ENCODE data around the gene PATZ1.

PATZ1 gene

DNA sequence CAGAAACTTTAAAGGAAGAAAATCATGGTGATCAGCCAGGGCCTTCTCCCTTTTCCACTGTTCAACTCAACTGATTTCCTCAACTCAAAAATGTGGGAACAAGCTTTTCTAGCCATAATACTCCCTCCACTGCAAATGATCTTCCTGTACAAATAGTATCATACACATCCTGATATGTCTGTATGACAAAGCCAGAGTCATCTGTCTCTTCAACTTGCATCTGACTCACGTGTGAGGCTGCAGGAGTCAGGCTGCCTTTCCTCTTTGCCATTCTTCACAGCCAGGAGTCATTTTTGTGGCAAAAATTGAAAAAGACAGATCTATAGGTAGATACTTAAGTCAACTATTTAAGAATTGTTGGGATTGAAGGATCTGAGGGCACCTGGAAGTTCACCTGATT is 13.3 kb downstream of the PATZ1 start (continued):
- TF ChIP-seq, protein P1, sequence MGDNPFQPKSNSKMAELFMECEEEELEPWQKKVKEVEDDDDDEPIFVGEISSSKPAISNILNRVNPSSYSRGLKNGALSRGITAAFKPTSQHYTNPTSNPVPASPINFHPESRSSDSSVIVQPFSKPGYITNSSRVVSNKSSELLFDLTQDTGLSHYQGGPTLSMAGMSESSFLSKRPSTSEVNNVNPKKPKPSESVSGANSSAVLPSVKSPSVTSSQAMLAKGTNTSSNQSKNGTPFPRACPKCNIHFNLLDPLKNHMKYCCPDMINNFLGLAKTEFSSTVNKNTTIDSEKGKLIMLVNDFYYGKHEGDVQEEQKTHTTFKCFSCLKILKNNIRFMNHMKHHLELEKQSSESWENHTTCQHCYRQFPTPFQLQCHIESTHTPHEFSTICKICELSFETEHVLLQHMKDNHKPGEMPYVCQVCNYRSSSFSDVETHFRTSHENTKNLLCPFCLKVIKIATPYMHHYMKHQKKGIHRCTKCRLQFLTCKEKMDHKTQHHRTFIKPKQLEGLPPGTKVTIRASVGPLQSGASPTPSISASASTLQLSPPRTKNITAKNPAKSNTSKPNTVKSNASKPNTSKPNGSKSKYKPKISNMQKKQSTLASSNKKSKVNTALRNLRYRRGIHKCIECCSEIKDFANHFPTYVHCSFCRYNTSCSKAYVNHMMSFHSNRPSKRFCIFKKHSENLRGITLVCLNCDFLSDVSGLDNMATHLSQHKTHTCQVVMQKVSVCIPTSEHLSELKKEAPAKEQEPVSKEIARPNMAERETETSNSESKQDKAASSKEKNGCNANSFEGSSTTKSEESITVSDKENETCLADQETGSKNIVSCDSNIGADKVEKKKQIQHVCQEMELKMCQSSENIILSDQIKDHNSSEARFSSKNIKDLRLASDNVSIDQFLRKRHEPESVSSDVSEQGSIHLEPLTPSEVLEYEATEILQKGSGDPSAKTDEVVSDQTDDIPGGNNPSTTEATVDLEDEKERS (tag by site-specific recombination; IDR thresholded peaks at IDR 0.05) = no peak

DNA sequence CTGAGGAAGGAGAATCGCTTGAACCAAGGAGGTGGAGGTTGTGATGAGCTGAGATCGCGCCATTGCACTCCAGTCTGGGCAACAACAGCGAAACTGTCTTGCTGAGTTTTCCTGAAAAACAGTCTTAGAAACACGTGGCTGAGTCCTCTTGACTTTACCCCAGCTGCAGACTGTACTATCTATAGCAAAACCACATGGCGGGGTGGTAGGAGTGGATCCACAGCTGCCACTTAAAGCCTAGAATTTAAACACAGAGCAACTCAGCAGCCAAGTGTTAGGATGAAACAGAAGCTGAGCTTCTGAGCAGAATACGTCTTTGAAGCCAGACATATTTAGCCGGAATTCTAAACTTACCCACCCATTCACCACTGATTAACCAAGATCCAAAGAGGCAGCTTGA is 14.1 kb downstream of the PATZ1 start:
- H3K9me3 ChIP-seq (ENCODE audit: control insufficient read depth, insufficient read depth, low read depth, low read length) = no peaks in the 10 kb centered on the region
- TF ChIP-seq ZNF341 (tag by site-specific recombination; IDR thresholded peaks at IDR 0.05; ENCODE audit: low read depth) (no peak), ZSCAN18 (tag by site-specific recombination; IDR thresholded peaks at IDR 0.05) (no peak), ZNF621 (tag by site-specific recombination; IDR thresholded peaks at IDR 0.05) (no peak), ZNF140 (tag by site-specific recombination; IDR thresholded peaks at IDR 0.05) (no peak), GLI4 (tag by site-specific recombination; IDR thresholded peaks at IDR 0.05) (no peak), ZNF138 (tag by site-specific recombination; IDR thresholded peaks at IDR 0.05; ENCODE audit: borderline replicate concordance) (no peak), ZNF146 (tag by site-specific recombination; IDR thresholded peaks at IDR 0.05) (no peak), ZNF510 (tag by site-specific recombination; IDR thresholded peaks at IDR 0.05; ENCODE audit: insufficient replicate concordance) (no peak)
- no peak overlapping the region for H3K27ac ChIP-seq (ENCODE audit: extremely low read depth, low read depth, low read length)
- no peak overlapping the region for H3K4me3 ChIP-seq (ENCODE audit: low read depth, low read length)
- peaks cover 50 to 89% of the 10 kb centered on the region in 2 experiments for H3K36me3 ChIP-seq (ENCODE audit: control insufficient read depth in 2 of 2, insufficient read depth in 1 of 2, low read length in 2 of 2)
- H3K4me1 ChIP-seq (ENCODE audit: control insufficient read depth, insufficient read depth, low read length) = no peaks in the 10 kb centered on the region
- POLR2A ChIA-PET = no interaction called here
- CTCF ChIA-PET = interaction anchor here (2.7 kb wide), 1 partner anchor 19 kb away, joined by 10 read pairs; no protein-coding TSS in a partner anchor

DNA sequence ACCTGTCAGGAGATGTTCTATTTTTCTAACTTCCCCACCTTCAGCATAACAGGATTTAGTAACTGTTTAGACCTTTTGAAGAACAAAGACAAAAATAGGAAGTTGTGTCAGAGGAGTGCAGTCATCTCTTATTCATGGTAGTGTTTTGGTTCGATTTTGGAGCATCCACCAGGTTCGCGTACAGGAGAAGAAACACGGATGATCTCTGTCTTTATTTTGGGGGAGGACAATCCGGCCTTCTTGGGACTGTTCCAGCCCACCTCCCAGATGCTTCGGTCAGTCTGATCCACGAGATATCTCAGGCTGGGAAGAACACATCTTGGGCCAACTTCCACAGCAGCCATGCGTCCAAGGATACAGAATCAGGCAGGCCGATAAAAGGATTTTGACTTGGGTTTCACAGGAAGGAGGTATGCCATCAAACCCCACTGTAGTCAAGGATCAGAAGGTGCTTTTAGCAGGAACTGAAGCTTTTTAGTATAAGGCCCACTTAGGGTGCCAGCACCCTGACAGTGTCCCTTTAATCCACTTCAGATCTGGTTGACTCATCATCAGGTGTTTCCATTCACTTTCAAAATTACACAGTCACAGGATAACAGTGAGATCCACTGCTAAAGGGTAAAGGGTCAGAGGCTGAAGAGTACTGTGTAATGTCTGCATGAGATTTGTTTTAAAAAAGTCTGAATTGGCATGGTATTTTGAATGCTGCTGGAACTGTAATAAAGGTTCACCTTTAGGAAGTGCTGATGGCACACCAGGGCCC is 16.5 kb downstream of the PATZ1 start:
- CTCF ChIA-PET = interaction anchor here (0.9 kb wide), 1 partner anchor 16 kb away, joined by 4 read pairs; no protein-coding TSS in a partner anchor
- Histone ChIP-seq H3K36me3 (ENCODE audit: control insufficient read depth in 2 of 2, insufficient read depth in 1 of 2, low read length in 2 of 2) (peaks cover 51 to 93% of the 10 kb centered on the region in 2 experiments), H3K27ac (ENCODE audit: extremely low read depth, low read depth, low read length) (no peak overlapping the region; the same call in 1 of the 2 replicates), H3K4me1 (ENCODE audit: control insufficient read depth, insufficient read depth, low read length) (no peaks in the 10 kb centered on the region), H3K4me3 (ENCODE audit: low read depth, low read length) (no peak overlapping the region), H3K9me3 (ENCODE audit: control insufficient read depth, insufficient read depth, low read depth, low read length) (no peaks in the 10 kb centered on the region)
- no peak for TF ChIP-seq SP3 (tag by site-specific recombination; IDR thresholded peaks at IDR 0.05)
- TF ChIP-seq KLF16 (tag by site-specific recombination; IDR thresholded peaks at IDR 0.05) = no peak
- no peak for TF ChIP-seq ZNF112 (tag by site-specific recombination; IDR thresholded peaks at IDR 0.05)
- no peak for TF ChIP-seq PRDM1 (tag by site-specific recombination; IDR thresholded peaks at IDR 0.05)
- TF ChIP-seq GLIS2 (tag by site-specific recombination; IDR thresholded peaks at IDR 0.05) = no peak
- TF ChIP-seq GLIS1 (tag by site-specific recombination; IDR thresholded peaks at IDR 0.05) = no peak
- no peak for TF ChIP-seq WT1 (tag by site-specific recombination; IDR thresholded peaks at IDR 0.05)
- no peak for TF ChIP-seq KLF1 (tag by site-specific recombination; IDR thresholded peaks at IDR 0.05)
- TF ChIP-seq MEIS1 (CRISPR knock-in tag; IDR thresholded peaks at IDR 0.05; ENCODE audit: borderline replicate concordance) = no peak
- TF ChIP-seq ZSCAN16 (tag by site-specific recombination; IDR thresholded peaks at IDR 0.05) = no peak
- no peak for TF ChIP-seq ZBTB20 (tag by site-specific recombination; IDR thresholded peaks at IDR 0.05)
- no peak for TF ChIP-seq KLF9 (tag by site-specific recombination; IDR thresholded peaks at IDR 0.05; ENCODE audit: low read depth)
- no peak for TF ChIP-seq ZNF768 (tag by site-specific recombination; IDR thresholded peaks at IDR 0.05)
- TF ChIP-seq ZNF785 (tag by site-specific recombination; IDR thresholded peaks at IDR 0.05) = no peak
- TF ChIP-seq ZNF214 (tag by site-specific recombination; IDR thresholded peaks at IDR 0.05; ENCODE audit: borderline replicate concordance) = no peak
- TF ChIP-seq ZNF2 (tag by site-specific recombination; IDR thresholded peaks at IDR 0.05) = no peak
- no peak for TF ChIP-seq ZBTB49 (tag by site-specific recombination; IDR thresholded peaks at IDR 0.05; ENCODE audit: low read depth)
- no peak for TF ChIP-seq ZNF121 (tag by site-specific recombination; IDR thresholded peaks at IDR 0.05)
- no peak for TF ChIP-seq ZNF658 (tag by site-specific recombination; IDR thresholded peaks at IDR 0.05)
- POLR2A ChIA-PET = no interaction called here
